ENCODE data around the gene WDR91. TPM values are rescaled to one million over a fixed set of nuclear protein-coding genes. Genes with fewer than 3 reads are reported as not detected.
A peak's percentile ranks its signal among the peaks of the same experiment; 100 is the strongest.

The WDR91 gene
- total RNA-seq, 1 donor from 2014 or later: 11.5 TPM

DNA sequence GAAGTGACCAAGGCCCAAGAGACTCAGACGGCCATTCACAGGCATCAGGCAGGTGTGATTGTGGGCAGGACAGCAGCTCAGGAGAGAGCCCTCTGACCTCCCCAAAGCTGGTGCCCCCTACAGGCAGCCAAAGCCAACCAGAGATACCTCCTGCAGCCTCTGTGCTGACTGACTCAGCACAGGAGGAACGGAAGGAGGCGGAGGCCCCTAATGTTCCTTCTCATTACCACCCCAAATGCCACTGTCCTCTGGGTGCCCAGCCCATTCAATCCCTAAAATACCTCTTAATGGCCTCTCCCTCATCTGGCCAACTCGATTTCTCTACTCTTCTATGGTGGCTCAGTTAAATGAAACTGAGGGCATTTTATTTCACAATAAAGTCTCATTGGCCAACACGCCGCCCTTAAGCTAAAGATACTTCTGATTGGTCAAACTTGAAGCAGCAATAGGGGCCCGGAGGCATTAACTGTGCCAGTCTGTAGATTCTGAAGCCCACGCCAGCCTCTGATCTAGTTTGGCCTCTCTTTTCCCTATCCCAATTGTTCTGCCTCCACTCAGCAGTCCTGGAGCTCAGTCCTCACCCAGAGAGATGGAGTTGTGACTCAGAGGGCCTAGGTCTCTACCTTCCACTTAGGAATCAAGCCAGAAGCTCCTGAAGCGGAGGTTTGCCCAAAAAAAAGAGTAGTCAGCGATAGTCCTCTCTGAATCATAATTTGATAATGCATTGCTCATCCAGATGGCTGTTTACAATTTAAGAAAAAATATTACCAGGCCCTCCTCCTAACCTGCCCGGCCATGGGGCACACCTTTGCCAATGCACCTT is 42.0 kb downstream of the WDR91 start:
- peak; percentile 44 for DNase-seq (ENCODE audit: low spot score)
- H3K36me3 Mint-ChIP-seq (ENCODE audit: low read depth, unreplicated experiment): peaks cover 42% of the 10 kb centered on the region

DNA sequence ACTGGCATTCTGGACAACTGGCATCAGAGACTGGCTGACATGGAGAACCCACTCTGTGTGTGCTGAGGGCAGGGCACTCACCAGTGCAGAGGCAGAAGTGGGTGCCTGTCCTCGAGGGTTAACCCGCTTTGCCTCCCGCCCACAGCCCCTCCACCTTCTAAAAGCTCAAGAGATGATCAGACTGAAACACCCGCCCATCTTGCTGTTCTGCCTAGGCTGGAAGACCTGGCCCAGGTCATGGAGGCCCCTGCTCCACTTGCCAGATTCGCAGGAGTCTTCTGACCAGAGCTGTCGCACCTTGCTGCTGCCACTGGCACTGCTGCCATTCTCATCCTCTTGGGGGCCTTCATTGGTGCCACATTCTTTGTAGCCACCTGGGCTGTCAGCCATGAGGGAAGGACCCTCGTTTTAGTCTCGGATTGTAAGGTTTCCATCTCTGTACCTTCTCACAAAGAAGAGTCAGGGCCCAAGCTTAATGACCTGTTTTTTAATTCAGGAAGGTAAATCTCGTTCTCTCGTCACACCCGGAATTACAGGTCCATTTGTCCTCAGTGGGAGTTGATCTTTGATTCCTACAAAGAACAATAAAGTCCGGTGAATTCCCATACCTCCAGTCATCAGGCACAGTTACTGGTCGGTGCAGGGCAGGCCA is 42.7 kb downstream of the WDR91 start:
- Mint-ChIP-seq H3K9me3 (ENCODE audit: unreplicated experiment) (no peaks in the 10 kb centered on the region), H3K27ac (ENCODE audit: unreplicated experiment) (peak overlapping the region; percentile 64), H3K27me3 (ENCODE audit: unreplicated experiment) (peaks cover 29% of the 10 kb centered on the region), H3K4me1 (ENCODE audit: unreplicated experiment) (peaks cover 42% of the 10 kb centered on the region), H3K36me3 (ENCODE audit: low read depth, unreplicated experiment) (peaks cover 48% of the 10 kb centered on the region), H3K4me3 (ENCODE audit: unreplicated experiment) (peak overlapping the region; percentile 95)
- no peak for DNase-seq (ENCODE audit: low spot score)
- TF ChIP-seq, protein P1, sequence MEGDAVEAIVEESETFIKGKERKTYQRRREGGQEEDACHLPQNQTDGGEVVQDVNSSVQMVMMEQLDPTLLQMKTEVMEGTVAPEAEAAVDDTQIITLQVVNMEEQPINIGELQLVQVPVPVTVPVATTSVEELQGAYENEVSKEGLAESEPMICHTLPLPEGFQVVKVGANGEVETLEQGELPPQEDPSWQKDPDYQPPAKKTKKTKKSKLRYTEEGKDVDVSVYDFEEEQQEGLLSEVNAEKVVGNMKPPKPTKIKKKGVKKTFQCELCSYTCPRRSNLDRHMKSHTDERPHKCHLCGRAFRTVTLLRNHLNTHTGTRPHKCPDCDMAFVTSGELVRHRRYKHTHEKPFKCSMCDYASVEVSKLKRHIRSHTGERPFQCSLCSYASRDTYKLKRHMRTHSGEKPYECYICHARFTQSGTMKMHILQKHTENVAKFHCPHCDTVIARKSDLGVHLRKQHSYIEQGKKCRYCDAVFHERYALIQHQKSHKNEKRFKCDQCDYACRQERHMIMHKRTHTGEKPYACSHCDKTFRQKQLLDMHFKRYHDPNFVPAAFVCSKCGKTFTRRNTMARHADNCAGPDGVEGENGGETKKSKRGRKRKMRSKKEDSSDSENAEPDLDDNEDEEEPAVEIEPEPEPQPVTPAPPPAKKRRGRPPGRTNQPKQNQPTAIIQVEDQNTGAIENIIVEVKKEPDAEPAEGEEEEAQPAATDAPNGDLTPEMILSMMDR (IDR thresholded peaks at IDR 0.05; ENCODE audit: unreplicated experiment): no peak

More for the DNA sequence above, 42.0 kb downstream of the WDR91 start:
- Mint-ChIP-seq H3K4me3 (ENCODE audit: unreplicated experiment) (peak overlapping the region; percentile 95), H3K9me3 (ENCODE audit: unreplicated experiment) (no peaks in the 10 kb centered on the region), H3K27ac (ENCODE audit: unreplicated experiment) (peak overlapping the region; percentile 89), H3K4me1 (ENCODE audit: unreplicated experiment) (peaks cover 42% of the 10 kb centered on the region), H3K27me3 (ENCODE audit: unreplicated experiment) (peaks cover 26% of the 10 kb centered on the region)
- TF ChIP-seq, protein P1 (IDR thresholded peaks at IDR 0.05; ENCODE audit: unreplicated experiment): peak; percentile 27

DNA sequence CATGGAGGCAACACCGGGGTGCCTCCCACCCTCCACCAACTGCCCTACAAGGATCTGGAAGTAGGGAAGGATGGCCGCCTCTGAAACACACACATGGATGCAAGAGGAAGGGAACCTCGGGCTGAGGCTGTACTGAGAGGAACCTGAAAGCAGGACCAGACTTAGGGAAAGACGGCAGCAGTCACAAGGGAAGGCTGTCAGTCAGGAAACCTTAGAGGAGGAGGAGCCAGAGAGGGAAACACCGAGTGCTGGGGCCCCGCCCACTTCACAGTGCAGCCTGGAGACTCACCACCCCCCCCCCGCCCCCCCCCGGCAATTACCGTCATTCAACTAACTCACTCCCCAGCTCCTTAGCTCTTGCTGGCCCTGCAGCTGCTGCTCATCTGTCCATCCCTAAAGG is 43.3 kb downstream of the WDR91 start:
- Mint-ChIP-seq H3K27me3 (ENCODE audit: unreplicated experiment) (peaks cover 31% of the 10 kb centered on the region), H3K4me1 (ENCODE audit: unreplicated experiment) (peaks cover 42% of the 10 kb centered on the region), H3K9me3 (ENCODE audit: unreplicated experiment) (no peaks in the 10 kb centered on the region), H3K27ac (ENCODE audit: unreplicated experiment) (peak overlapping the region; percentile 72), H3K36me3 (ENCODE audit: low read depth, unreplicated experiment) (peaks cover 49% of the 10 kb centered on the region), H3K4me3 (ENCODE audit: unreplicated experiment) (peak overlapping the region; percentile 51)
- TF ChIP-seq, protein P1 (IDR thresholded peaks at IDR 0.05; ENCODE audit: unreplicated experiment): no peak
- no peak for DNase-seq (ENCODE audit: low spot score)

DNA sequence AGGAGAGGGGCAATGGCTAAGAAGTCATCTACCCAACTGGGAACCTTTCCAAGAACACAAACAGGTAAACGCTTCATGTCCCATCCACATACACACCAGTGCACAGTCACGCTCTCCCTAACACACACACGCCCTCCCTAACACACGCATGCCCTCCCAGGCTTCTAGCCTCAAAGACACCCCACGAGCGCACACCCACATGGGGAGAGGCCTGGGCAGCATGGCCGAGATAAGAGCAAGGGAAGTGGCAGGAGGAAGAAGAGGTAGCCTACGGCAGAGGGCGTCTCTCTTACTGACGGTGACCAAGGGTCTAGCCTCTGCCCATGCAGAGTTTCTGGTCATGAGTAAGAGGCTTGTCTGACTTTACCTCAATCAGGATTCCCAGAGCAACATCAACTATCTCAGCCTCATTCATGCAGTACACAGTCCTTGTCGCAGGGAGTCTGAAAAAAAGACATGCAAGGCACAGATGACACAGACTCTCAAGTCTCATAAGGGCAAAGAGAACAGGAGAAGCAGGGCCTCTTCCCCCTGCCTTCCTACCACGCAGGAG is 43.9 kb downstream of the WDR91 start:
- H3K27ac Mint-ChIP-seq (ENCODE audit: unreplicated experiment): peak overlapping the region; percentile 72
- H3K9me3 Mint-ChIP-seq (ENCODE audit: unreplicated experiment): peaks cover 3% of the 10 kb centered on the region
- no peak overlapping the region for H3K4me3 Mint-ChIP-seq (ENCODE audit: unreplicated experiment)

More for the DNA sequence above, 43.9 kb downstream of the WDR91 start:
- DNase-seq (ENCODE audit: low spot score): no peak
- H3K4me1 Mint-ChIP-seq (ENCODE audit: unreplicated experiment): peaks cover 42% of the 10 kb centered on the region
- peaks cover 31% of the 10 kb centered on the region for H3K27me3 Mint-ChIP-seq (ENCODE audit: unreplicated experiment)
- H3K36me3 Mint-ChIP-seq (ENCODE audit: low read depth, unreplicated experiment): peaks cover 55% of the 10 kb centered on the region
- TF ChIP-seq, protein P1 (IDR thresholded peaks at IDR 0.05; ENCODE audit: unreplicated experiment): no peak

Measured in endothelial cell (in vitro differentiated cells).